PC-9 (cell line): ENCODE data around the gene WDR18.

Experiments used
- EZH2 ChIP-seq: fragments of 200-600 bp; sonication (generic); IDR thresholded peaks from 2 replicates; pipeline ENCODE4 v1.8.0; 2017; ENCODE audit warnings: antibody characterized with exemption, low read depth
- TF ChIP-seq, protein P1 (sequence below): fragments of 200-600 bp; sonication (generic); conservative IDR thresholded peaks from 2 replicates; pipeline ENCODE4 v1.6.1; 2017; ENCODE audit warnings: mixed run types, antibody characterized with exemption, mild to moderate bottlenecking, moderate library complexity

DNA sequence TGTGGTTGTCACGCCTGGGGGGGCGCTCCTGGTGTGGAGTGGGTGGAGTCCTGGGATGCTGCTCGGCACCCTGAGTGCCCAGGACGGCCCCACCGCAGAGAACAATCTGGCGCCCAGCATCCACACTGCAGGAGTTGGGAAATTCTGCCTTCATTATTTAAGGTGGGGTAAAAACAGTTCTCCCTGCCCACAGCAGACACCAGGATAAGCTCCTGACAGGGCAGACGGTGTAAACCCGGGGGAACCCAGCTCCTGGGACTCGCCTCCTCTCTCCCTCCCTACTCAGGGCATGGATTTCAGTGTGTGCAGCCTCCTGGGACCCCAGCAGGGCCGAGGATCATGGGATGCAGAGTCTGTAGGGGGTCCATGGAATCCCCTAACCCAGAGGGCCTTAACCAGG lies 7.7 kb upstream of the WDR18 start:
- TF ChIP-seq, protein P1, sequence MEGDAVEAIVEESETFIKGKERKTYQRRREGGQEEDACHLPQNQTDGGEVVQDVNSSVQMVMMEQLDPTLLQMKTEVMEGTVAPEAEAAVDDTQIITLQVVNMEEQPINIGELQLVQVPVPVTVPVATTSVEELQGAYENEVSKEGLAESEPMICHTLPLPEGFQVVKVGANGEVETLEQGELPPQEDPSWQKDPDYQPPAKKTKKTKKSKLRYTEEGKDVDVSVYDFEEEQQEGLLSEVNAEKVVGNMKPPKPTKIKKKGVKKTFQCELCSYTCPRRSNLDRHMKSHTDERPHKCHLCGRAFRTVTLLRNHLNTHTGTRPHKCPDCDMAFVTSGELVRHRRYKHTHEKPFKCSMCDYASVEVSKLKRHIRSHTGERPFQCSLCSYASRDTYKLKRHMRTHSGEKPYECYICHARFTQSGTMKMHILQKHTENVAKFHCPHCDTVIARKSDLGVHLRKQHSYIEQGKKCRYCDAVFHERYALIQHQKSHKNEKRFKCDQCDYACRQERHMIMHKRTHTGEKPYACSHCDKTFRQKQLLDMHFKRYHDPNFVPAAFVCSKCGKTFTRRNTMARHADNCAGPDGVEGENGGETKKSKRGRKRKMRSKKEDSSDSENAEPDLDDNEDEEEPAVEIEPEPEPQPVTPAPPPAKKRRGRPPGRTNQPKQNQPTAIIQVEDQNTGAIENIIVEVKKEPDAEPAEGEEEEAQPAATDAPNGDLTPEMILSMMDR = no peak
- no peak for TF ChIP-seq EZH2
